ENCODE measurements around the gene BRD7. TPM values are rescaled to one million over a fixed set of nuclear protein-coding genes. Genes with fewer than 3 reads are reported as not detected.

Gene BRD7
- polyA plus RNA-seq, 3 donors, result 11.4 to 33.0 (median 21.2) TPM

DNA sequence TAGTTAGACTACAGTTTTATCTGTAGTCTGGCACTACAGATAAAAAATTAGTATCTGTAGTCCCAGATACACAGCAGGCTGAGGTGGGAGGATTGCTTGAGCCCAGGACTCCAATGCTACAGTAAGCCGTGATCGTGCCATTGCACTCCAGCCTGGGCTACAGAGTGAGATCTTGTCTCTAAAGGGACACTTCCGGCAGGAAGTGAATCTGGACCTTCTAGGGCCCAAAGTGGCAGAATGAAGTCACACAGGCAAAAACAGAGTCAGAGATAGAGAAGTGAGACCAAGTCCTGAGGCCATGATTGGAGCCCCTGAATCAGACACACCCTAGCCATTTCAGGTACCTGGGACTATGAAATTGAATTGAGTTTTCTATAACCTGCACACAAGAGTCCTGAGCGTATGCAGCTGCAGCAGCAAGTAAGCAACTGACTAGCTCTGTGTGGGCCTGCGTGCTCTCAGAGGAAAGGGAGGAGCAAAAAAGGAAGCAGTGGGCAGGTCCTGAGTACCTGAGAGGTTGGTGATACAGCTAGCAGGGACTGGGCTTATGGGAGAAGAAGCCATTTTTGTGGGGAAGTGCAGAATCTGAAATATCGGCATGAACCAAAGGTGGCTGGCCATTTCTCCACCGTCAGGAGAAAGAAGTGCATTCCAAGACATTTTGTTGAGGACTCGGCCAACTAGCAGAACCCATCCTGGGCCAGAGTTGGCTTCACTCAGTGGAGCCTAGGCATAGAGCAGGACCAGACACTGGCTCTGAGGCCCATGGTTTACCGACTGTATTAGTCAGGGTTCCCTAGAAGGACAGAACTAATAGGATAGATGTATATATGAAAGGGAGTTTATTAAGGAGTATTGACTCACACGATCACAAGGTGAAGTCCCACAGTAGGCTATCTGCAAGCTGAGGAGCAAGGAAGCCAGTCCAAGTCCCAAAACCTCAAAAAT lies 27.2 kb upstream of the BRD7 start:
- Histone ChIP-seq H4K20me1 (ENCODE audit: insufficient read depth, low read length) (no peaks in the 10 kb centered on the region), H3K9me3 (replicated peaks in 1 of 2; ENCODE audit: control insufficient read depth in 1 of 2, insufficient read depth in 1 of 2, low read length in 2 of 2) (no peaks in the 10 kb centered on the region), H2AFZ (ENCODE audit: insufficient read depth, low read depth, low read length, poor library complexity, severe bottlenecking) (no peak overlapping the region), H3K4me1 (ENCODE audit: control insufficient read depth in 1 of 2, insufficient read depth in 2 of 2, low read length in 2 of 2) (peaks cover 0 to 6% of the 10 kb centered on the region in 2 donors), H3K9ac (ENCODE audit: insufficient read depth, low read length, poor library complexity, severe bottlenecking) (no peak overlapping the region), H3K27ac (ENCODE audit: low read depth in 1 of 2, low read length in 2 of 2) (no peak overlapping the region), H3K79me2 (ENCODE audit: insufficient read depth, low read length) (no peaks in the 10 kb centered on the region), H3K4me3 (replicated peaks in 1 of 3; ENCODE audit: low read depth in 2 of 3, low read length in 3 of 3) (no peak overlapping the region), H3K27me3 (ENCODE audit: control insufficient read depth in 2 of 2, insufficient read depth in 2 of 2, low read length in 2 of 2) (no peaks in the 10 kb centered on the region), H3K36me3 (replicated peaks in 1 of 2; ENCODE audit: control insufficient read depth in 1 of 2, insufficient read depth in 2 of 2, low read length in 2 of 2) (no peaks in the 10 kb centered on the region), H3K4me2 (replicated peaks; ENCODE audit: extremely low read depth, low read length, poor library complexity, severe bottlenecking) (no peak overlapping the region)
- H3K27me3 Mint-ChIP-seq (ENCODE audit: low read depth in 3 of 3), result peaks cover 0 to 4% (median 1%) of the 10 kb centered on the region in 3 donors
- no peak for DNase-seq
- no peak overlapping the region for H3K4me3 Mint-ChIP-seq
- no peaks in the 10 kb centered on the region for H3K36me3 Mint-ChIP-seq
- 84% methylated on average over 10 of the region's 10 CpGs for WGBS (ENCODE audit: insufficient coverage)
- H3K27ac Mint-ChIP-seq, result no peak overlapping the region
- TF ChIP-seq CTCF (IDR thresholded peaks at IDR 0.05), result no peak
- peaks cover 5% of the 10 kb centered on the region for H3K4me1 Mint-ChIP-seq
- H3K9me3 Mint-ChIP-seq, result peaks cover 0 to 2% (median 0%) of the 10 kb centered on the region in 7 donors
- intact Hi-C loops (cut with micrococcal nuclease), result no loop called here

DNA sequence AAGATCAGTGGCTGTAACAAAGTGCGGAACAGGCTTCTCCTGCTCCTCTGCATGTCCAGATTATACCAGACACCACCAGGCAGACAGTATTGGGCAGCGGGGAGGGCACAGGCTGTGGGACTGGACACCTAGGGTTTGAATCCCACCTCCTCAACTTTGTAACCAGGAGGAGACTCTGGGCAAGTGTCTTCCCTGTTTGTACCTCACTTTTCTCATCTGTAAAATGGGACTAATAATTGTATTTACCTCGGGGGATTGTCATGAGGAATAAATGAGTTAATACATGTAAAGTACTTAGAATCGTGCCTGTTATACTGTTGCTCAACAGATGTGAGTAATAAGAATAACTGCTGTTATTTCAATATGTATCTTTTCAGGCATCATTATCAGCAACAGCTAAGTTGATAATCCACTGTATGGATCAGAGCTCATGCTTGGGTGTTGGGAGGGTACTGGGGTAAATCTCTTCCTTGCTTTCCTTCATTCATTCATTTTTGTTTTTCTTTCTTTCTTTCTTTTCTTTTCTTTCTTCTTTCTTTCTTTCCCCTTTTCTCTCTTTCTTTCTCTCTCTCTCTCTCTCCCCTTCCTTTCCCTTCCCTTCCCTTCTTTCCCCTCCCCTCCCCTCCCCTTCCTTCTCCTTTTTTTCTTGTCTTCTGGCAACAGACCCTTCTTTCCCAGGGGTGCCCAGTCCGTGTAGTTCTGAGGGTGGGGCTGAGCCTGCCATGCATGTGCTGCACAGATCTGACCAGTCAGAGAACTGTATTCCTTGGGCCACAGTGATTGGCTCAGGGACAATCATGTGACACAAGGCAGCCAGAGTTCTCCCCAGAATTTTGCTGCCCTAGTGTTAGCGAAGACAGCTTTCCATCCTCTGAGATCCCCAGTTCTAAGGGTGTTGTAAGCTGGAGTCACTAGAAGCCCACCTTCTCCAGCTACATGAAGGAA lies 25.3 kb upstream of the BRD7 start:
- H3K9me3 ChIP-seq (replicated peaks in 1 of 2; ENCODE audit: control insufficient read depth in 1 of 2, insufficient read depth in 1 of 2, low read length in 2 of 2), result no peaks in the 10 kb centered on the region
- H3K79me2 ChIP-seq (ENCODE audit: insufficient read depth, low read length), result no peaks in the 10 kb centered on the region
- H3K9me3 Mint-ChIP-seq, result no peaks in the 10 kb centered on the region
- H3K9ac ChIP-seq (ENCODE audit: insufficient read depth, low read length, poor library complexity, severe bottlenecking), result no peak overlapping the region
- H2AFZ ChIP-seq (ENCODE audit: insufficient read depth, low read depth, low read length, poor library complexity, severe bottlenecking), result no peak overlapping the region
- H3K27ac Mint-ChIP-seq, result no peak overlapping the region
- H4K20me1 ChIP-seq (ENCODE audit: insufficient read depth, low read length), result no peaks in the 10 kb centered on the region
- no peaks in the 10 kb centered on the region for H3K36me3 Mint-ChIP-seq
- no peak for TF ChIP-seq CTCF (IDR thresholded peaks at IDR 0.05)
- H3K4me1 Mint-ChIP-seq, result peaks cover 5% of the 10 kb centered on the region
- H3K4me1 ChIP-seq (ENCODE audit: control insufficient read depth in 1 of 2, insufficient read depth in 2 of 2, low read length in 2 of 2), result peaks cover 0 to 6% of the 10 kb centered on the region in 2 donors
- intact Hi-C loops (cut with micrococcal nuclease), result no loop called here
- DNase-seq, result no peak
- no peak overlapping the region for H3K4me3 Mint-ChIP-seq
- H3K4me3 ChIP-seq (replicated peaks in 1 of 3; ENCODE audit: low read depth in 2 of 3, low read length in 3 of 3), result no peak overlapping the region
- no peak overlapping the region for H3K4me2 ChIP-seq (replicated peaks; ENCODE audit: extremely low read depth, low read length, poor library complexity, severe bottlenecking)
- whole genome bisulfite sequencing (ENCODE audit: insufficient coverage), result 80% methylated on average over 1 of the region's 6 CpGs
- no peaks in the 10 kb centered on the region for H3K36me3 ChIP-seq (replicated peaks in 1 of 2; ENCODE audit: control insufficient read depth in 1 of 2, insufficient read depth in 2 of 2, low read length in 2 of 2)
- peaks cover 0 to 2% (median 1%) of the 10 kb centered on the region in 3 donors for H3K27me3 Mint-ChIP-seq (ENCODE audit: low read depth in 3 of 3)
- no peaks in the 10 kb centered on the region for H3K27me3 ChIP-seq (ENCODE audit: control insufficient read depth in 2 of 2, insufficient read depth in 2 of 2, low read length in 2 of 2)
- H3K27ac ChIP-seq (ENCODE audit: low read depth in 1 of 2, low read length in 2 of 2), result no peak overlapping the region
